Hepatocyte (in vitro differentiated cells): Measurements from ENCODE around the gene HIVEP2. TPM values are rescaled to one million over a fixed set of nuclear protein-coding genes. Genes with fewer than 3 reads are reported as not detected.
A peak's percentile ranks its signal among the peaks of the same experiment; 100 is the strongest.

Experiments
- DNase-seq: peaks from one replicate; pipeline ENCODE4 v3.0.0-alpha.2; 2016; ENCODE audit warnings: low spot score
- H2AFZ ChIP-seq: fragments of 200-600 bp; sonication (generic); 2 replicates; pipeline ENCODE4 v1.6.0; 2016; ENCODE audit warnings: antibody characterized with exemption, mild to moderate bottlenecking
- H3K27ac ChIP-seq: fragments of 200-600 bp; sonication (generic); 2 replicates; pipeline ENCODE4 v1.5.1; 2016; ENCODE audit warnings: mild to moderate bottlenecking
- H3K27me3 ChIP-seq: fragments of 200-600 bp; sonication (generic); 2 replicates; pipeline ENCODE4 v1.6.1; 2016
- H3K36me3 ChIP-seq: fragments of 200-600 bp; sonication (generic); replicated peaks from 2 replicates; pipeline ENCODE4 v1.5.1; 2016; ENCODE audit warnings: low read depth; ENCODE audit not compliant: insufficient read depth
- H3K4me1 ChIP-seq: fragments of 200-600 bp; sonication (generic); 2 replicates; pipeline ENCODE4 v1.5.1; 2016; ENCODE audit warnings: mild to moderate bottlenecking, moderate library complexity; ENCODE audit not compliant: insufficient read depth
- H3K4me2 ChIP-seq: fragments of 200-600 bp; sonication (generic); 2 replicates; pipeline ENCODE4 v1.6.0; 2016
- H3K4me3 ChIP-seq: fragments of 200-600 bp; sonication (generic); 2 replicates; pipeline ENCODE4 v1.5.1; 2016; ENCODE audit warnings: mild to moderate bottlenecking
- H3K79me2 ChIP-seq: fragments of 200-600 bp; sonication (generic); 2 replicates; pipeline ENCODE4 v1.6.0; 2017; ENCODE audit warnings: mild to moderate bottlenecking
- H3K9me2 ChIP-seq: fragments of 200-600 bp; sonication (generic); replicated peaks from 2 replicates; pipeline ENCODE4 v1.6.0; 2017; ENCODE audit warnings: mild to moderate bottlenecking; ENCODE audit not compliant: insufficient read depth
- H3K9me3 ChIP-seq: fragments of 200-600 bp; sonication (generic); 2 replicates; pipeline ENCODE4 v1.5.1; 2016; ENCODE audit warnings: low read depth, mild to moderate bottlenecking
- H4K20me1 ChIP-seq: fragments of 200-600 bp; sonication (generic); 2 replicates; pipeline ENCODE4 v1.6.0; 2016; ENCODE audit warnings: mild to moderate bottlenecking; ENCODE audit not compliant: insufficient read depth, poor library complexity, severe bottlenecking
- CTCF ChIP-seq: fragments of 200-600 bp; sonication (generic); IDR thresholded peaks from 2 replicates; pipeline ENCODE4 v1.5.1; 2016; ENCODE audit warnings: antibody characterized with exemption, mild to moderate bottlenecking; ENCODE audit not compliant: poor library complexity
- EZH2 ChIP-seq: fragments of 200-600 bp; sonication (generic); IDR thresholded peaks from 2 replicates; pipeline ENCODE4 v1.6.1; 2016; ENCODE audit warnings: antibody characterized with exemption, mild to moderate bottlenecking, borderline replicate concordance
- EZH2phosphoT487 ChIP-seq: fragments of 200-600 bp; sonication (generic); IDR thresholded peaks from one replicate; pipeline ENCODE4 v1.6.1; 2018; ENCODE audit warnings: antibody characterized with exemption, mild to moderate bottlenecking, low read depth, moderate library complexity; ENCODE audit not compliant: unreplicated experiment, severe bottlenecking
- WGBS: methylation state at CpG from one replicate; pipeline ENCODE4 v1.1.6; 2016; ENCODE audit warnings: low lambda C conversion rate; ENCODE audit errors: missing lambda C conversion rate; 5-methylcytosine and 5-hydroxymethylcytosine counted together
- polyA plus RNA-seq: library from polyadenylated mRNA; unstranded; fragments of >200 nt; fragmentation: Nextera tagmentation; extraction: Ambion mirVana; gene quantifications from 2 replicates; pipeline ENCODE4 v1.2.1, GENCODE V29; 2016
- total RNA-seq: library from RNA; depleted of rRNA; stranded (reverse); fragments of >200 nt; gene quantifications from 2 replicates; pipeline ENCODE4 v1.2.3, GENCODE V29; 2014

Gene HIVEP2
- total and polyA plus RNA-seq, 2 experiments from 2014 or later = 3.3 to 9.4 TPM

- Histone ChIP-seq H3K79me2 (no peaks in the 10 kb centered on the region), H3K27ac (peak overlapping the region; percentile 66), H4K20me1 (no peaks in the 10 kb centered on the region), H3K4me3 (no peak overlapping the region), H3K9me3 (no peaks in the 10 kb centered on the region), H3K27me3 (no peaks in the 10 kb centered on the region), H3K4me1 (no peaks in the 10 kb centered on the region), H3K36me3 (no peaks in the 10 kb centered on the region), H3K9me2 (no peaks in the 10 kb centered on the region), H2AFZ (no peak overlapping the region), H3K4me2 (no peak overlapping the region)
- DNase-seq = peak; percentile 20
- 94% methylated on average over 12 of the region's 12 CpGs for WGBS
- TF ChIP-seq EZH2 (no peak), CTCF (no peak), EZH2phosphoT487 (no peak)
Measured at GRCh38 chr6:142773859-142774648, 170.9 kb downstream of the HIVEP2 start.

GRCh38 chr6:142773324-142773723 is 171.7 kb downstream of the HIVEP2 start:
- no peak for DNase-seq
- Histone ChIP-seq H3K36me3 (no peaks in the 10 kb centered on the region), H3K27ac (no peak overlapping the region)

GRCh38 chr6:142771162-142771561 is 173.8 kb downstream of the HIVEP2 start:
- Histone ChIP-seq H4K20me1 (no peaks in the 10 kb centered on the region), H3K4me1 (no peaks in the 10 kb centered on the region), H3K27me3 (no peaks in the 10 kb centered on the region), H3K79me2 (no peaks in the 10 kb centered on the region), H3K4me2 (no peak overlapping the region), H2AFZ (no peak overlapping the region), H3K36me3 (no peaks in the 10 kb centered on the region), H3K4me3 (no peak overlapping the region), H3K9me3 (no peaks in the 10 kb centered on the region), H3K27ac (no peak overlapping the region), H3K9me2 (no peaks in the 10 kb centered on the region)
- no peak for DNase-seq
- 93% methylated on average over 12 of the region's 12 CpGs for WGBS
- TF ChIP-seq CTCF (no peak), EZH2phosphoT487 (no peak), EZH2 (no peak)

More at GRCh38 chr6:142773324-142773723, 171.7 kb downstream of the HIVEP2 start:
- no peaks in the 10 kb centered on the region for H4K20me1 ChIP-seq
- H3K4me3 ChIP-seq = no peak overlapping the region
- H3K9me3 ChIP-seq = no peaks in the 10 kb centered on the region
- no peaks in the 10 kb centered on the region for H3K79me2 ChIP-seq
- no peaks in the 10 kb centered on the region for H3K9me2 ChIP-seq
- H3K4me1 ChIP-seq = no peaks in the 10 kb centered on the region
- no peaks in the 10 kb centered on the region for H3K27me3 ChIP-seq
- 97% methylated on average over 9 of the region's 9 CpGs for WGBS
- TF ChIP-seq CTCF (no peak), EZH2 (no peak), EZH2phosphoT487 (no peak)
- no peak overlapping the region for H2AFZ ChIP-seq
- H3K4me2 ChIP-seq = no peak overlapping the region
